ENCODE measurements around the gene PTPRT. TPM values are rescaled to one million over a fixed set of nuclear protein-coding genes. Genes with fewer than 3 reads are reported as not detected.

Gene PTPRT
- polyA plus RNA-seq, 2 of the 4 experiments (the other 2 are of a cell fraction), result not detected

DNA sequence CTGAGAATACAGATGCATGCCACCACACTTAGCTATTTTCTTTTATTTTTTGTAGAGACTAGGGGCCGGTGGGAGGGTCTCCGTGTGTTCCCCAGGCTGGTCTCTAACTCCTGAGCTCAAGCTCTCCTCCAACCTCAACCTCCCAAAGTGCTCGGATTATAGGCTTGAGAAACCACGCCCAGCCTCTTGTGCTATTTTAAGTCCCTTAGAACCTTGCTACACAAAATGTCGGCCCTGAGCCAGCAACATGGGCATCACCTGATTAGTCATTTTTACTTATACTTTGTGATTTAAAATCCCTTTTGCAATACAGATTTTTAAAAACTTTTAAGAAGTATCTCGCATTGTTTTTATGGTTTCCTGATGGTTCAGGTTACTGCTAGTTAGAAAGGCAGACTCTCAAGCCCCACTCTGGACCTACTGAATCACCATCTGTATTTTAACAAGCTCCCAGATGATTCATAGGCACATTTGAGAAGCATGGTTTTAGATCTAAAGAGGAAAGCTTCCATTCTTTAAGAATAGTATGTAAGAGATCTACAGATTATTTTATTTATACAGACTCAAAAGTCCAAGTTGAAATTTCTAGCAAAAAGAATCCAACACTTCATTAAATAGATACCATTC, 186.3 kb downstream of the PTPRT start:
- ATAC-seq (no peak), DNase-seq (ENCODE audit: low read depth in 1 of 2, low spot score in 1 of 2) (no peak), FAIRE-seq (no peak)
- no peak for TF ChIP-seq NPAS2 (CRISPR knock-in tag; IDR thresholded peaks at IDR 0.05; ENCODE audit: borderline replicate concordance)
- TF ChIP-seq RNF2 (IDR thresholded peaks at IDR 0.05; ENCODE audit: borderline replicate concordance, low read depth), result no peak
- TF ChIP-seq HOXB13 (CRISPR knock-in tag; IDR thresholded peaks at IDR 0.05; ENCODE audit: low read depth), result no peak
- TF ChIP-seq EHMT2 (IDR thresholded peaks at IDR 0.05; ENCODE audit: low read depth), result no peak
- no peak for TF ChIP-seq MYC (IDR thresholded peaks at IDR 0.05; ENCODE audit: borderline replicate concordance, low read length)
- TF ChIP-seq, protein P1, sequence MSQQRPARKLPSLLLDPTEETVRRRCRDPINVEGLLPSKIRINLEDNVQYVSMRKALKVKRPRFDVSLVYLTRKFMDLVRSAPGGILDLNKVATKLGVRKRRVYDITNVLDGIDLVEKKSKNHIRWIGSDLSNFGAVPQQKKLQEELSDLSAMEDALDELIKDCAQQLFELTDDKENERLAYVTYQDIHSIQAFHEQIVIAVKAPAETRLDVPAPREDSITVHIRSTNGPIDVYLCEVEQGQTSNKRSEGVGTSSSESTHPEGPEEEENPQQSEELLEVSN (IDR thresholded peaks at IDR 0.05; ENCODE audit: borderline replicate concordance, low read depth), result no peak
- TF ChIP-seq ESRRA (IDR thresholded peaks at IDR 0.05; ENCODE audit: borderline replicate concordance, low read length), result no peak
- TF ChIP-seq, protein P2, sequence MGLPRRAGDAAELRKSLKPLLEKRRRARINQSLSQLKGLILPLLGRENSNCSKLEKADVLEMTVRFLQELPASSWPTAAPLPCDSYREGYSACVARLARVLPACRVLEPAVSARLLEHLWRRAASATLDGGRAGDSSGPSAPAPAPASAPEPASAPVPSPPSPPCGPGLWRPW (IDR thresholded peaks at IDR 0.05), result no peak
- TF ChIP-seq, protein P3, sequence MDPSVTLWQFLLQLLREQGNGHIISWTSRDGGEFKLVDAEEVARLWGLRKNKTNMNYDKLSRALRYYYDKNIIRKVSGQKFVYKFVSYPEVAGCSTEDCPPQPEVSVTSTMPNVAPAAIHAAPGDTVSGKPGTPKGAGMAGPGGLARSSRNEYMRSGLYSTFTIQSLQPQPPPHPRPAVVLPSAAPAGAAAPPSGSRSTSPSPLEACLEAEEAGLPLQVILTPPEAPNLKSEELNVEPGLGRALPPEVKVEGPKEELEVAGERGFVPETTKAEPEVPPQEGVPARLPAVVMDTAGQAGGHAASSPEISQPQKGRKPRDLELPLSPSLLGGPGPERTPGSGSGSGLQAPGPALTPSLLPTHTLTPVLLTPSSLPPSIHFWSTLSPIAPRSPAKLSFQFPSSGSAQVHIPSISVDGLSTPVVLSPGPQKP (IDR thresholded peaks at IDR 0.05; ENCODE audit: low read depth, low read length), result no peak
- TF ChIP-seq NR3C1 (IDR thresholded peaks at IDR 0.05), result no peak
- TF ChIP-seq GATA3 (IDR thresholded peaks at IDR 0.05; ENCODE audit: borderline replicate concordance), result no peak
- no peak for TF ChIP-seq PHF8 (IDR thresholded peaks at IDR 0.05; ENCODE audit: borderline replicate concordance, low read depth)
- no peak for TF ChIP-seq MAZ (IDR thresholded peaks at IDR 0.05; ENCODE audit: borderline replicate concordance, low read depth, low read length)
- TF ChIP-seq, protein P4, sequence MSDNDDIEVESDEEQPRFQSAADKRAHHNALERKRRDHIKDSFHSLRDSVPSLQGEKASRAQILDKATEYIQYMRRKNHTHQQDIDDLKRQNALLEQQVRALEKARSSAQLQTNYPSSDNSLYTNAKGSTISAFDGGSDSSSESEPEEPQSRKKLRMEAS (IDR thresholded peaks at IDR 0.05), result no peak
- Histone ChIP-seq H3K27ac (no peak overlapping the region), H3K4me2 (no peak overlapping the region), H3K9me3 (no peaks in the 10 kb centered on the region), H3K4me1 (no peaks in the 10 kb centered on the region), H3K4me3 (no peak overlapping the region)
- POLR2A ChIA-PET, result no interaction called here
- CTCF ChIA-PET, result no interaction called here
- 2% methylated on average over 6 of the region's 6 CpGs for WGBS (ENCODE audit: missing lambda C conversion rate)

DNA sequence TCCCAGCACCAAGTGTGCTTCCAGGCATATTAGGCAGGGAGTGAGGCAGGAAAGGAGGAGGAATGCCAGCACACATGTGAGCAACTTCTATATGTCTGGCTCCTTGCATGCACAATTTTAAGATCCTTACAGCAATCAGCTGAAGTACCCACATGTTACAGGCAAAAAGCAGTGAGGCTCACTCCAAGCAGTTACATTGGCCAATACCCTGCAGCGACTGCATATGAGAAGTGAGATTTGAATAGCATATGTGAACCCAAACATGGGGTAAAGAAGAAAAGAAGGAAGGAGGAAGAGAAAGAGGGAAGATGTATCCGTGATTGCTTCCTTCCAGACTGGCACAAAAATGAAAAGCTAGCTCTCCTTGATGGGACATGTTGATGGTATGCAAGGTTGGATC, 193.6 kb downstream of the PTPRT start:
- H3K4me1 ChIP-seq, result no peaks in the 10 kb centered on the region
- ChIA-PET POLR2A (no interaction called here), CTCF (no interaction called here)
- DNase-seq (ENCODE audit: low read depth in 1 of 2, low spot score in 1 of 2), result no peak
- H3K4me2 ChIP-seq, result no peak overlapping the region
- TF ChIP-seq SMC3 (IDR thresholded peaks at IDR 0.05), result no peak
- TF ChIP-seq KDM1A (IDR thresholded peaks at IDR 0.05; ENCODE audit: low read depth), result no peak
- TF ChIP-seq GATA3 (IDR thresholded peaks at IDR 0.05; ENCODE audit: borderline replicate concordance), result no peak
- TF ChIP-seq, protein P4 (IDR thresholded peaks at IDR 0.05), result no peak
- TF ChIP-seq BHLHE40 (IDR thresholded peaks at IDR 0.05; ENCODE audit: low read depth, low read length), result no peak
- no peak for FAIRE-seq
- no peak for ATAC-seq
- no peak overlapping the region for H3K4me3 ChIP-seq
- no peak overlapping the region for H3K27ac ChIP-seq
- no peaks in the 10 kb centered on the region for H3K9me3 ChIP-seq
- 2% methylated on average over 2 of the region's 2 CpGs for WGBS (ENCODE audit: missing lambda C conversion rate)

DNA sequence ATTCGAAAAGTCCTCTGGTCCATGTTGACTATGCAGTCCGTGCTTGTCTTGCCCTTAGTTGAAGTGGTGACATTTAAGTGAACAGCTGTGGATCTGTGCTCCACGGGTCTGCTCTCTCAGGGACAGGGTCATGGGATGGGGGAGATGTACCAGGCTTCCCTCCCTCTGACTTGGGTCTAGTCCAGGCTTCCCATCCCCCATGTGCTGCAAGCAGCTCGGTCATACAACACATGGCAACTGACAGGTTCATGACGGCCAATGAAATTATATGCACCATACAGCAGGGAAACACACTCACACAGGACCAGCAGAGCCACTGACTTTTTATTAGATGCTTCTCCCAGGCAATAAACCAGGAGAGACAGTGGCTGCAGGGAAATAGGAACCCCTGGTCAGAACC, 201.4 kb downstream of the PTPRT start:
- FAIRE-seq (no peak), DNase-seq (ENCODE audit: low read depth in 1 of 2, low spot score in 1 of 2) (no peak), ATAC-seq (no peak)
- H3K4me2 ChIP-seq, result no peak overlapping the region
- H3K4me1 ChIP-seq, result no peaks in the 10 kb centered on the region
- POLR2A ChIA-PET, result no interaction called here
- no peaks in the 10 kb centered on the region for H3K9me3 ChIP-seq
- 5% methylated on average over 5 of the region's 5 CpGs for WGBS (ENCODE audit: missing lambda C conversion rate)
- CTCF ChIA-PET, result no interaction called here
- H3K27ac ChIP-seq, result no peak overlapping the region
- H3K4me3 ChIP-seq, result no peak overlapping the region
- TF ChIP-seq KDM5A (IDR thresholded peaks at IDR 0.05) (no peak), POLR2AphosphoS2 (conservative IDR thresholded peaks at IDR 0.05; ENCODE audit: low read length) (no peak), CBX8 (IDR thresholded peaks at IDR 0.05) (no peak), ESRRA (IDR thresholded peaks at IDR 0.05; ENCODE audit: borderline replicate concordance, low read length) (no peak), FOXS1 (CRISPR knock-in tag; IDR thresholded peaks at IDR 0.05) (no peak), BHLHE40 (IDR thresholded peaks at IDR 0.05; ENCODE audit: low read depth, low read length) (no peak), ZC3H11A (IDR thresholded peaks at IDR 0.05) (no peak)
- TF ChIP-seq, protein P5, sequence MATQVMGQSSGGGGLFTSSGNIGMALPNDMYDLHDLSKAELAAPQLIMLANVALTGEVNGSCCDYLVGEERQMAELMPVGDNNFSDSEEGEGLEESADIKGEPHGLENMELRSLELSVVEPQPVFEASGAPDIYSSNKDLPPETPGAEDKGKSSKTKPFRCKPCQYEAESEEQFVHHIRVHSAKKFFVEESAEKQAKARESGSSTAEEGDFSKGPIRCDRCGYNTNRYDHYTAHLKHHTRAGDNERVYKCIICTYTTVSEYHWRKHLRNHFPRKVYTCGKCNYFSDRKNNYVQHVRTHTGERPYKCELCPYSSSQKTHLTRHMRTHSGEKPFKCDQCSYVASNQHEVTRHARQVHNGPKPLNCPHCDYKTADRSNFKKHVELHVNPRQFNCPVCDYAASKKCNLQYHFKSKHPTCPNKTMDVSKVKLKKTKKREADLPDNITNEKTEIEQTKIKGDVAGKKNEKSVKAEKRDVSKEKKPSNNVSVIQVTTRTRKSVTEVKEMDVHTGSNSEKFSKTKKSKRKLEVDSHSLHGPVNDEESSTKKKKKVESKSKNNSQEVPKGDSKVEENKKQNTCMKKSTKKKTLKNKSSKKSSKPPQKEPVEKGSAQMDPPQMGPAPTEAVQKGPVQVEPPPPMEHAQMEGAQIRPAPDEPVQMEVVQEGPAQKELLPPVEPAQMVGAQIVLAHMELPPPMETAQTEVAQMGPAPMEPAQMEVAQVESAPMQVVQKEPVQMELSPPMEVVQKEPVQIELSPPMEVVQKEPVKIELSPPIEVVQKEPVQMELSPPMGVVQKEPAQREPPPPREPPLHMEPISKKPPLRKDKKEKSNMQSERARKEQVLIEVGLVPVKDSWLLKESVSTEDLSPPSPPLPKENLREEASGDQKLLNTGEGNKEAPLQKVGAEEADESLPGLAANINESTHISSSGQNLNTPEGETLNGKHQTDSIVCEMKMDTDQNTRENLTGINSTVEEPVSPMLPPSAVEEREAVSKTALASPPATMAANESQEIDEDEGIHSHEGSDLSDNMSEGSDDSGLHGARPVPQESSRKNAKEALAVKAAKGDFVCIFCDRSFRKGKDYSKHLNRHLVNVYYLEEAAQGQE (IDR thresholded peaks at IDR 0.05), result no peak
- TF ChIP-seq, protein P6, sequence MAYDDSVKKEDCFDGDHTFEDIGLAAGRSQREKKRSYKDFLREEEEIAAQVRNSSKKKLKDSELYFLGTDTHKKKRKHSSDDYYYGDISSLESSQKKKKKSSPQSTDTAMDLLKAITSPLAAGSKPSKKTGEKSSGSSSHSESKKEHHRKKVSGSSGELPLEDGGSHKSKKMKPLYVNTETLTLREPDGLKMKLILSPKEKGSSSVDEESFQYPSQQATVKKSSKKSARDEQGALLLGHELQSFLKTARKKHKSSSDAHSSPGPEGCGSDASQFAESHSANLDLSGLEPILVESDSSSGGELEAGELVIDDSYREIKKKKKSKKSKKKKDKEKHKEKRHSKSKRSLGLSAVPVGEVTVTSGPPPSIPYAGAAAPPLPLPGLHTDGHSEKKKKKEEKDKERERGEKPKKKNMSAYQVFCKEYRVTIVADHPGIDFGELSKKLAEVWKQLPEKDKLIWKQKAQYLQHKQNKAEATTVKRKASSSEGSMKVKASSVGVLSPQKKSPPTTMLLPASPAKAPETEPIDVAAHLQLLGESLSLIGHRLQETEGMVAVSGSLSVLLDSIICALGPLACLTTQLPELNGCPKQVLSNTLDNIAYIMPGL (CRISPR knock-in tag; IDR thresholded peaks at IDR 0.05; ENCODE audit: borderline replicate concordance), result no peak
- TF ChIP-seq, protein P7, sequence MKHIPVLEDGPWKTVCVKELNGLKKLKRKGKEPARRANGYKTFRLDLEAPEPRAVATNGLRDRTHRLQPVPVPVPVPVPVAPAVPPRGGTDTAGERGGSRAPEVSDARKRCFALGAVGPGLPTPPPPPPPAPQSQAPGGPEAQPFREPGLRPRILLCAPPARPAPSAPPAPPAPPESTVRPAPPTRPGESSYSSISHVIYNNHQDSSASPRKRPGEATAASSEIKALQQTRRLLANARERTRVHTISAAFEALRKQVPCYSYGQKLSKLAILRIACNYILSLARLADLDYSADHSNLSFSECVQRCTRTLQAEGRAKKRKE (CRISPR knock-in tag; IDR thresholded peaks at IDR 0.05; ENCODE audit: low read depth), result no peak

Measured in A549 (cell line).